Measurements from ENCODE around the gene TAS2R38. TPM values are rescaled to one million over a fixed set of nuclear protein-coding genes. Genes with fewer than 3 reads are reported as not detected.

TAS2R38 gene
- total RNA-seq, 4 donors from 2014 or later, result not detected

GRCh38 chr7:142009187-142009586 is 35.6 kb upstream of the TAS2R38 start:
- Histone ChIP-seq H3K4me1 (no peaks in the 10 kb centered on the region), H3K36me3 (no peaks in the 10 kb centered on the region), H3K9me3 (no peaks in the 10 kb centered on the region), H3K27ac (no peak overlapping the region), H3K4me3 (no peak overlapping the region), H3K27me3 (no peaks in the 10 kb centered on the region)
- 95 to 96% methylated on average over 1 of the region's 1 CpG for WGBS, 2 donors
- no peak for DNase-seq (ENCODE audit: low spot score in 2 of 2)
- TF ChIP-seq CTCF (IDR thresholded peaks at IDR 0.05) (no peak), EP300 (IDR thresholded peaks at IDR 0.05) (no peak), POLR2A (IDR thresholded peaks at IDR 0.05) (no peak)

DNA sequence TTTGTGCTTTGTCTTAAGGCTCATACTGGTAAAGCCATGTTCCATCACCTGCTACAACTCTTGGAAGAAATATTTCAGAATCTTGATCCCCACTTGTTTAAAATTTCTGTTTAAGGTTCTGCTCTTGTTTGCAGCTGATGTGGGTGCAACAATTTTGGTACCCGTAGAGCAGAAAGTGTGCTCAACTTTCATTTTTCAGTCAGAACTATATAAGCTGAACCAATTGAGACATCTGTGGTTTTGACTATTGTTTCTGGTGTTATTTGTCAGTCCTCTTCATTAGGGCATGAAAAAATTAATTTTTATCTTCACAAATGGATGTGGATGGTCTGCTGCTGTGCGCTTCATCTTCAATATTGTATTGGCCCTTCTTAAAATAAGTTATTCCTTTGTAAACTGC is 33.0 kb upstream of the TAS2R38 start:
- Histone ChIP-seq H3K9me3 (no peaks in the 10 kb centered on the region), H3K27me3 (no peaks in the 10 kb centered on the region), H3K36me3 (no peaks in the 10 kb centered on the region), H3K4me1 (no peaks in the 10 kb centered on the region), H3K27ac (no peak overlapping the region), H3K4me3 (no peak overlapping the region)
- no peak for DNase-seq (ENCODE audit: low spot score in 2 of 2)
- no peak for TF ChIP-seq POLR2A (IDR thresholded peaks at IDR 0.05)
- no peak for TF ChIP-seq CTCF (IDR thresholded peaks at IDR 0.05)
- no peak for TF ChIP-seq EP300 (IDR thresholded peaks at IDR 0.05)
- 95 to 96% methylated on average over 2 of the region's 2 CpGs for WGBS, 2 donors

DNA sequence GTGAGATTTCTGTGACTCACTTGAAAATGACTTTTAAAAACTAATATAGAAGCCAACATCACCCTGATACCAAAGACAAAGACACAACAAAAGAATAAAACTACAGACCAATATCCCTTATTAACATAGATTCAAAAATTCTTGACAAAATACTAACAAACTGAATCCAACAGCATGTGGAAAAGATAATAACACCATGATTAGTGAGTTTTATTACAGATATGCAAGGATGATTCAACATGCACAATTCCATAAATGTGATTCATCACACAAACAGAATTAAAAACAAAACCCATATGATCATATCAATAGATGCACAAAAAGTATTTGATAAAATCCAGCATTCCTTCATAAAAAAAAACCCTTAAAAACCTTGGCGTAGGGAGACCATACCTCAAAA is 28.6 kb upstream of the TAS2R38 start:
- no peak for DNase-seq (ENCODE audit: low spot score in 2 of 2)
- Histone ChIP-seq H3K4me3 (no peak overlapping the region), H3K36me3 (no peaks in the 10 kb centered on the region), H3K27ac (no peak overlapping the region), H3K27me3 (no peaks in the 10 kb centered on the region), H3K4me1 (no peaks in the 10 kb centered on the region), H3K9me3 (no peaks in the 10 kb centered on the region)
- WGBS, 2 donors, result 76 to 94% methylated on average over 1 of the region's 1 CpG
- TF ChIP-seq POLR2A (IDR thresholded peaks at IDR 0.05) (no peak), EP300 (IDR thresholded peaks at IDR 0.05) (no peak), CTCF (IDR thresholded peaks at IDR 0.05) (no peak)

DNA sequence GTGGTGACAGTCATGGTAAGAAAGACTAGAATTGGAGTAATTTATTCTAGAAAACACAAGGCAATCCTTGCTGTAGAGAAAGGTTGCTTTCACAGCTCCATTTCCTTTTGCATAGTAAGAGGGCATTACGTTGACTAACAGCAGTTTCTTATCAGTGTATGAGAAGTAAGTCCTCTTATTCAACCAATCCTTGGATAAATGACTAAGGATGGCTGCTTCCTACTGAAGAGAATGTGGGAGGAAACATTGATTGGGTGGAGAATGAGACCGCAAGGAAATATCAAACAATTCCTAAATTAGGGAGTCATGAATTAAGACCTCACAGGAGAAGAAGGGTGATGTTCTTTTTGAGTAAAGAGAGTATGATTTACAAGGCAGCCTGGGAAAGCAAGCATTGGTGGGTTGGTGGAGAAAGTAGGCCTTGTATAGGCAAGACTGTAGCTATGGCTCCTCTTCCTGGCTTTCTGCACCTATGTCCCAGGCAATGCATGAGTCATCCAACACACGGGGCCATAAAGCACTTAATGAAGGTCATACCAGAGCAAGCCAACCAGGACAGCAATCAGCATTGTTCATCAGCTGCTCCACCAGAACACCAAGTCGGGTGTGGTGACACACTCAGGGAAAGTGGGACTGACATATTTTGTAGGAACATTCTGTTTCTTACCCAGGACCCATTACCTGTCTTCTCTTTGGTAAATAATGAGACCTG is 27.7 kb upstream of the TAS2R38 start:
- no peaks in the 10 kb centered on the region for H3K36me3 ChIP-seq
- H3K27ac ChIP-seq, result no peak overlapping the region
- no peak overlapping the region for H3K4me3 ChIP-seq
- H3K27me3 ChIP-seq, result no peaks in the 10 kb centered on the region
- no peak for DNase-seq (ENCODE audit: low spot score in 2 of 2)
- TF ChIP-seq POLR2A (IDR thresholded peaks at IDR 0.05) (no peak), EP300 (IDR thresholded peaks at IDR 0.05) (no peak), CTCF (IDR thresholded peaks at IDR 0.05) (no peak)
- H3K9me3 ChIP-seq, result no peaks in the 10 kb centered on the region
- WGBS, 2 donors, result 74 to 75% methylated on average over 4 of the region's 4 CpGs
- no peaks in the 10 kb centered on the region for H3K4me1 ChIP-seq

- Histone ChIP-seq H3K4me3 (no peak overlapping the region), H3K4me1 (no peaks in the 10 kb centered on the region), H3K27ac (no peak overlapping the region), H3K36me3 (no peaks in the 10 kb centered on the region), H3K9me3 (no peaks in the 10 kb centered on the region), H3K27me3 (no peaks in the 10 kb centered on the region)
- TF ChIP-seq CTCF (IDR thresholded peaks at IDR 0.05), result no peak
- no peak for TF ChIP-seq POLR2A (IDR thresholded peaks at IDR 0.05)
- TF ChIP-seq EP300 (IDR thresholded peaks at IDR 0.05), result no peak
- no peak for DNase-seq (ENCODE audit: low spot score in 2 of 2)
- 95 to 98% methylated on average over 3 of the region's 3 CpGs for WGBS, 2 donors
Measured at GRCh38 chr7:142000244-142000643, 26.7 kb upstream of the TAS2R38 start.
